H1 (cell line): ENCODE measurements around the gene CHAC2. TPM values are rescaled to one million over a fixed set of nuclear protein-coding genes. Genes with fewer than 3 reads are reported as not detected.

Experiments used
- POLR2AphosphoS5 ChIP-seq: IDR thresholded peaks from 2 replicates; pipeline ENCODE4 v1.6.1; 2011; ENCODE audit warnings: low read depth, low read length
- SP1 ChIP-seq: IDR thresholded peaks from 2 replicates; pipeline ENCODE4 v1.6.1; 2011; ENCODE audit warnings: low read depth, low read length
- SP4 ChIP-seq: IDR thresholded peaks from 2 replicates; pipeline ENCODE4 v1.6.1; 2012; ENCODE audit warnings: low read length, inconsistent platforms
- YY1 ChIP-seq: IDR thresholded peaks from 2 replicates; pipeline ENCODE4 v1.6.1; 2011; ENCODE audit warnings: low read depth, mild to moderate bottlenecking, low read length
- polyA plus RNA-seq, 7 experiments: library from polyadenylated mRNA; depleted of rRNA in 3 of 7; stranded (reverse) in 5 of 7; unstranded in 2 of 7; fragments of >200 nt in 5 of 7; fragments of 200-250 nt in 2 of 7; gene quantifications; 1 replicate in 5 of 7; 2 replicates in 1 of 7; 4 replicates in 1 of 7; pipeline versions ENCODE4 v1.2.1 to v1.2.3, GENCODE V29; 2011 to 2013; ENCODE audit warnings: missing spikeins in 2 of 7, mixed read lengths in 2 of 7
- total RNA-seq: library from RNA; stranded (reverse); fragmentation: NEBNext Ultra II Directional; extraction: Animal tissue kit (Norgen Biotek cat#: 25700); gene quantifications from 2 replicates; pipeline ENCODE4 v1.2.1, GENCODE V29; 2021

CHAC2 gene
- total and polyA plus RNA-seq, 2 of the 8 experiments (the other 6 are each of a cell fraction or from before 2014, with no cell fraction given) = 5.4 to 11.2 TPM

DNA sequence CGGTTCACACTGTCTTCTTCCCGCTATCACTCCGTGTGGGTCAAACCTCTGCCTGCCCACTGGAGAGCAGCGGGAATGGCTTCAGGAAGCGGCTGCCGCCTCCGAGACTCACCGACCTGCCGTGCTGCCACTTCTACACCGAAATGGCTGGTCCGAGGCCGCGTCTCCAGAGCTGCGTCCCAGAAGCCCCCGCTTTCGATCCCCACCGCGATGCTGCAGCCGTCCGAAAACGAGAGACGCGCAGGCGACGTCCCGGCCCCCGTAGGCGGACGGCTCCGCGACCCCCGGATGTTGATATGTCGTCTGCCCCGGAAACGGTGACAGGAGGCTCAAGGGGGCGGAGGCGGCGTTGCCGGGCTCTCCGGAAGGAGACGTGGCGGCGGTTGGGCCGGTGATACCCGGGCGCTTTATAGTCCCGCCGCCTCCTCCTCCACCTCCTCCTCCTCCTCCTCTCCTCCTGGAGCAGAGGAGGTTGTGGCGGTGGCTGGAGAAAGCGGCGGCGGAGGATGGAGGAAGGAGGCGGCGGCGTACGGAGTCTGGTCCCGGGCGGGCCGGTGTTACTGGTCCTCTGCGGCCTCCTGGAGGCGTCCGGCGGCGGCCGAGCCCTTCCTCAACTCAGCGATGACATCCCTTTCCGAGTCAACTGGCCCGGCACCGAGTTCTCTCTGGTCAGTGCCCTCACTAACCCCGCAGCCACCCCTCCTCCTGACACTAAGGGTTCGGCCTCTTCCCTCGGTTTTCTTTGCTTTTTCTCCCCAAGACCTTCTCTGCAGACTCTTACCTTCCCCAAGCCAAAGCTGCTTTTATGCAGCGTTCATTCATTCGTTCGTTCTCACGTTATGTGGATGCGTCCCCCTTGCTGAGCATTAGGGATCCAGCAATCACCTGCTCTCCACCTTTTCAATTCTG, 19.4 kb downstream of the CHAC2 start, which contains the start of the genes ASB3 and ERLEC1 (continued):
- TF ChIP-seq YY1 (peak; percentile 74), POLR2AphosphoS5 (peak; percentile 98), SP4 (no peak), SP1 (0 out of 2 replicates have a peak, but pooled peaks have one; percentile 7)
